ENCODE results near the gene TRAPPC14. TPM values are rescaled to one million over a fixed set of nuclear protein-coding genes. Genes with fewer than 3 reads are reported as not detected.
A peak's percentile ranks its signal among the peaks of the same experiment; 100 is the strongest.
"Not testable (repeated sequence)": the region's sequence is repeated elsewhere in the genome, so short reads cannot be mapped to it uniquely, and the experiment has no call there.

The TRAPPC14 gene
- total RNA-seq, 6 experiments from 2014 or later, result 8.2 to 14.6 (median 10.3) TPM

DNA sequence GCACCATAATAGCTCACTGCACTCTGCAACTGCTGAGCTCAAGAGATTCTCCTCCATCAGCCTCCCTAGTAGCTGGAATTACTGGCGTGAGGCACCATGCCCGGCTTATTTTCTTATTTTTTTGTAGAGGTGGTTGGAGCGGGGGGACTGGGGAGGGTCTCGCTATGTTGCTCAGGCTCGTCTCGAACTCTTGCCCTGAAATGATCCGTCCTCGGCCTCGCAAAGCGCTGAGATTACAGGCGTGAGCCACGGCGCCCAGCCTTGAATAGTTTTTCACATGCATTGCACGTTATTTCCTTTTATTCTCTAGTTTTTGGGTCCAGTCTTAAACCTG lies 10.3 kb downstream of the TRAPPC14 start:
- Histone ChIP-seq H3K36me3 (no peaks in the 10 kb centered on the region), H3K9me3 (no peaks in the 10 kb centered on the region), H3K4me3 (peak overlapping the region; percentile 31 to 88 (median 66)), H3K4me1 (peaks cover 0 to 19% (median 0%) of the 10 kb centered on the region in 4 donors), H3K27me3 (no peaks in the 10 kb centered on the region), H3K27ac (peak overlapping the region in 2 of 3 donors; percentile 58 to 60)
- TF ChIP-seq POLR2A (IDR thresholded peaks at IDR 0.05), result no peak
- TF ChIP-seq, protein P1, sequence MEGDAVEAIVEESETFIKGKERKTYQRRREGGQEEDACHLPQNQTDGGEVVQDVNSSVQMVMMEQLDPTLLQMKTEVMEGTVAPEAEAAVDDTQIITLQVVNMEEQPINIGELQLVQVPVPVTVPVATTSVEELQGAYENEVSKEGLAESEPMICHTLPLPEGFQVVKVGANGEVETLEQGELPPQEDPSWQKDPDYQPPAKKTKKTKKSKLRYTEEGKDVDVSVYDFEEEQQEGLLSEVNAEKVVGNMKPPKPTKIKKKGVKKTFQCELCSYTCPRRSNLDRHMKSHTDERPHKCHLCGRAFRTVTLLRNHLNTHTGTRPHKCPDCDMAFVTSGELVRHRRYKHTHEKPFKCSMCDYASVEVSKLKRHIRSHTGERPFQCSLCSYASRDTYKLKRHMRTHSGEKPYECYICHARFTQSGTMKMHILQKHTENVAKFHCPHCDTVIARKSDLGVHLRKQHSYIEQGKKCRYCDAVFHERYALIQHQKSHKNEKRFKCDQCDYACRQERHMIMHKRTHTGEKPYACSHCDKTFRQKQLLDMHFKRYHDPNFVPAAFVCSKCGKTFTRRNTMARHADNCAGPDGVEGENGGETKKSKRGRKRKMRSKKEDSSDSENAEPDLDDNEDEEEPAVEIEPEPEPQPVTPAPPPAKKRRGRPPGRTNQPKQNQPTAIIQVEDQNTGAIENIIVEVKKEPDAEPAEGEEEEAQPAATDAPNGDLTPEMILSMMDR (IDR thresholded peaks at IDR 0.05), result no peak
- ATAC-seq, result no peak
- no peak for DNase-seq
- intact Hi-C loops (cut with DNase I), result no loop called here
- WGBS (ENCODE audit: insufficient coverage, low coverage, low lambda C conversion rate, missing lambda C conversion rate), result 36% methylated on average over 12 of the region's 14 CpGs

DNA sequence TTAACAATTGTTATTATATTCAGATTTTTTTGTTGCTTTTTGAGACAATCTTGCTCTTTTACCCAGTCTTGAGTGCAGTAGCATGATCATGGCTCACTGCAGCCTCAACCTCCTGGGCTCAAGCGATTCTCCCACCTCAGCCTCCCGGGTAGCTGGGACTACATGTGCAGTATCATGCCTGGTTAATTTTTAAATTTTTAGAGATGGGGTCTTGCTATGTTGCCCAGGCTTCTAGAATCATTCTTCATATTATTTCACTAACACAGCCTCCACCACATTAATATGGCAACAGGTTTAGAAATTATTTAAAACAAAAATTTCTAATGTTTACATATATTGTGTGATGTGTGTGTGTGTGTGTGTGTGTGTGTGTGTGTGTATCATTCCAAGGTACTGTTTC lies 11.2 kb downstream of the TRAPPC14 start:
- Histone ChIP-seq H3K9me3 (no peaks in the 10 kb centered on the region), H3K4me1 (peaks cover 0 to 25% (median 0%) of the 10 kb centered on the region in 4 donors), H3K27ac (no peak overlapping the region), H3K27me3 (no peaks in the 10 kb centered on the region), H3K4me3 (no peak overlapping the region), H3K36me3 (no peaks in the 10 kb centered on the region)
- 100% methylated on average over 2 of the region's 2 CpGs for WGBS (ENCODE audit: insufficient coverage, low coverage, low lambda C conversion rate, missing lambda C conversion rate)
- intact Hi-C loops (cut with DNase I), result no loop called here
- TF ChIP-seq, protein P1 (IDR thresholded peaks at IDR 0.05), result no peak
- no peak for TF ChIP-seq POLR2A (IDR thresholded peaks at IDR 0.05)
- no peak for ATAC-seq
- DNase-seq, result no peak

DNA sequence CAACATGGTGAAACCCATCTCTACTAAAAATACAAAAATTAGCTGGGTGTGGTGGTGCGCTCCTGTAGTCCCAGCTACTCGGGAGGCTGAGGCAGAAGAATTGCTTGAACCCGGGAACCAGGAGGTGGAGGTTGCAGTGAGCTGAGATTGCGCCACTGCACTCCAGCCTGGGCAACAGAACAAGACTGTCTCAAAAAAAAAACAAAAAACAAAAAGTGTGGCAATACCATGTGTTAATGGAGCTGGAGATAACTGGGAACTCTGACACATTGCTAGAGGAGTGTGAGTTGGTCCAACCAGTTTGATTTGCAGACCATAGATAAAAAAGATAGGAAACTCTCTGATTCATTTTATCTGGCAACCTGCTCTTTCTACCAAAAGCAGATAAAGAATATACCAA lies 12.2 kb downstream of the TRAPPC14 start:
- H3K36me3 ChIP-seq; H3K27me3 ChIP-seq; H3K4me3 ChIP-seq; DNase-seq; H3K9me3 ChIP-seq; H3K27ac ChIP-seq; intact Hi-C loops (cut with DNase I): not testable (repeated sequence)
- H3K4me1 ChIP-seq, result peaks cover 0 to 35% (median 0%) of the 10 kb centered on the region in 4 donors
- peak in 2 of 4 donors; percentile 6 to 23 for ATAC-seq
- WGBS (ENCODE audit: insufficient coverage, low coverage, low lambda C conversion rate, missing lambda C conversion rate), result 17% methylated on average over 4 of the region's 4 CpGs

DNA sequence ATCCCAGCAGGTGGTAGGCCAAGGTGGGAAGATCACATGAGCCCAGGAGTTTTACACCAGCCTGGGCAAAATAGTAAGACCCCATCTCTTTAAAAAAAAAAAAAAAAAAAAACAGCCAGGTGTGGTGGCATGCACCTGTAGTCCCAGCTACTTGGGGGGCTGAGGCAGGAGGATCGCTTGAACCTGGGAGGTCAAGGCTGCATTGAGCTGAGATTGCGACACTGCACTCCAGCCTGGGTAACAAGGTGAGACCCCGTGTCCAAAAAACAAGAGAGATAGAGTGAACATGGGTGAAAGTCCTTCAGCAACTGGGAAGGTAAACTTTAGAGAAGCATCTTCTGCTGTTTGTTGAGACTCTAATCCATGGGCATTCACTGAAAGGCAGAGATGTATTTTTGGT lies 16.1 kb downstream of the TRAPPC14 start:
- Histone ChIP-seq H3K27ac (no peak overlapping the region), H3K4me1 (peaks cover 0 to 23% (median 0%) of the 10 kb centered on the region in 4 donors), H3K36me3 (no peaks in the 10 kb centered on the region), H3K9me3 (no peaks in the 10 kb centered on the region), H3K4me3 (no peak overlapping the region), H3K27me3 (no peaks in the 10 kb centered on the region)
- DNase-seq, result no peak
- WGBS (ENCODE audit: insufficient coverage, low coverage, low lambda C conversion rate, missing lambda C conversion rate), result 65% methylated on average over 3 of the region's 3 CpGs
- intact Hi-C loops (cut with DNase I), result no loop called here
- no peak for ATAC-seq
- TF ChIP-seq POLR2A (IDR thresholded peaks at IDR 0.05), result no peak
- TF ChIP-seq, protein P1 (IDR thresholded peaks at IDR 0.05), result no peak

DNA sequence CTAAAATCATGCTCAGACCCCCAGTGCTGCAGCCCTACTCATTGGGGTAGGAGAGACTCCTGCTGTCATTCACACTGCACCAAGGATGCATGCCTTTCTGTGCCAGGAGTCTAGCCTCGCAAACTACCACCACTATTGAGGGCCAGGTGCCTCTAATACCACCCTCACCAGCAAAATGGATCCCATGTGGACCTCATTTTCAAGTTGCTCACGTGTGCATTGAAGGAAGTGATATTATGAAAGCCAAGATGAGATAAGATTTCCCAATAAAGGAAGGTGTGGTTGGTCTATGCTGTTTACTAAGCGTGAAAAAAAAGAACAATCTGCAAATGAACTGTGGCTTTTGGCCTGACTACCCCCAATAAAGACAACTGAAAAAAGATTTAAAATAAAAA lies 17.0 kb downstream of the TRAPPC14 start:
- H3K4me1 ChIP-seq, result peaks cover 0 to 20% (median 0%) of the 10 kb centered on the region in 4 donors
- intact Hi-C loops (cut with DNase I), result no loop called here
- no peaks in the 10 kb centered on the region for H3K27me3 ChIP-seq
- DNase-seq, result no peak
- ATAC-seq, result peak in 2 of 4 donors; percentile 28 to 47
- WGBS (ENCODE audit: insufficient coverage, low coverage, low lambda C conversion rate, missing lambda C conversion rate), result 48% methylated on average over 3 of the region's 3 CpGs
- H3K9me3 ChIP-seq, result no peaks in the 10 kb centered on the region
- no peak overlapping the region for H3K27ac ChIP-seq
- no peak for TF ChIP-seq POLR2A (IDR thresholded peaks at IDR 0.05)
- TF ChIP-seq, protein P1 (IDR thresholded peaks at IDR 0.05), result no peak
- H3K36me3 ChIP-seq, result no peaks in the 10 kb centered on the region
- H3K4me3 ChIP-seq, result no peak overlapping the region
